Smooth muscle cell (in vitro differentiated cells): ENCODE measurements around the gene HLA-B. TPM values are rescaled to one million over a fixed set of nuclear protein-coding genes. Genes with fewer than 3 reads are reported as not detected.
"Not testable (repeated sequence)": the region's sequence is repeated elsewhere in the genome, so short reads cannot be mapped to it uniquely, and the experiment has no call there.

Experiments
- DNase-seq: peaks from one replicate; lab custom pipeline; 2025; ENCODE audit not compliant: unreplicated experiment; lab: John Stamatoyannopoulos, UW
- H2AFZ ChIP-seq: fragments of 200-600 bp; sonication (generic); 2 replicates; pipeline ENCODE4 v1.6.0; 2016; ENCODE audit warnings: antibody characterized with exemption, low read depth, mild to moderate bottlenecking
- H3F3A ChIP-seq: fragments of 200-600 bp; sonication (generic); 2 replicates; pipeline ENCODE4 v1.6.0; 2017; ENCODE audit warnings: antibody characterized with exemption, low read depth
- H3K27ac ChIP-seq: fragments of 200-600 bp; sonication (generic); 2 replicates; pipeline ENCODE4 v1.5.1; 2016; ENCODE audit warnings: low read depth, mild to moderate bottlenecking
- H3K27me3 ChIP-seq: fragments of 200-600 bp; sonication (generic); 2 replicates; pipeline ENCODE4 v1.6.1; 2016; ENCODE audit warnings: low read depth, mild to moderate bottlenecking
- H3K36me3 ChIP-seq: fragments of 200-600 bp; sonication (generic); 2 replicates; pipeline ENCODE4 v1.5.1; 2016; ENCODE audit warnings: low read depth
- H3K4me1 ChIP-seq: fragments of 200-600 bp; sonication (generic); 2 replicates; pipeline ENCODE4 v1.5.1; 2016; ENCODE audit warnings: low read depth
- H3K4me2 ChIP-seq: fragments of 200-600 bp; sonication (generic); 2 replicates; pipeline ENCODE4 v1.6.0; 2016; ENCODE audit warnings: mild to moderate bottlenecking
- H3K4me3 ChIP-seq: fragments of 200-600 bp; sonication (generic); 2 replicates; pipeline ENCODE4 v1.5.1; 2016; ENCODE audit warnings: mild to moderate bottlenecking
- H3K79me2 ChIP-seq: fragments of 200-600 bp; sonication (generic); 2 replicates; pipeline ENCODE4 v1.6.0; 2016; ENCODE audit warnings: low read depth, mild to moderate bottlenecking
- H3K9ac ChIP-seq: fragments of 200-600 bp; sonication (generic); 2 replicates; pipeline ENCODE4 v1.6.0; 2016; ENCODE audit warnings: low read depth
- H3K9me3 ChIP-seq: fragments of 200-600 bp; sonication (generic); replicated peaks from 2 replicates; pipeline ENCODE4 v1.5.1; 2016; ENCODE audit warnings: low read depth
- H4K20me1 ChIP-seq: fragments of 200-600 bp; sonication (generic); 2 replicates; pipeline ENCODE4 v1.6.0; 2016; ENCODE audit warnings: low read depth
- WGBS: methylation state at CpG from one replicate; pipeline ENCODE4 v1.1.7; 2016; ENCODE audit warnings: low lambda C conversion rate; 5-methylcytosine and 5-hydroxymethylcytosine counted together
- polyA plus RNA-seq: library from polyadenylated mRNA; unstranded; fragments of >200 nt; fragmentation: Nextera tagmentation; extraction: Ambion mirVana; gene quantifications from 2 replicates; pipeline ENCODE4 v1.2.1, GENCODE V29; 2016
- total RNA-seq: library from RNA; depleted of rRNA; stranded (reverse); fragments of >200 nt; gene quantifications from 2 replicates; pipeline ENCODE4 v1.2.3, GENCODE V29; 2014
- TF ChIP-seq, protein P1 (sequence below): fragments of 200-600 bp; sonication (generic); IDR thresholded peaks from 2 replicates; pipeline ENCODE4 v1.5.1; 2017; ENCODE audit warnings: borderline replicate concordance, mild to moderate bottlenecking, antibody characterized with exemption; ENCODE audit not compliant: insufficient read depth, poor library complexity, severe bottlenecking

HLA-B gene
- total and polyA plus RNA-seq, 2 experiments from 2014 or later, result 646 to 2,794 TPM

DNA sequence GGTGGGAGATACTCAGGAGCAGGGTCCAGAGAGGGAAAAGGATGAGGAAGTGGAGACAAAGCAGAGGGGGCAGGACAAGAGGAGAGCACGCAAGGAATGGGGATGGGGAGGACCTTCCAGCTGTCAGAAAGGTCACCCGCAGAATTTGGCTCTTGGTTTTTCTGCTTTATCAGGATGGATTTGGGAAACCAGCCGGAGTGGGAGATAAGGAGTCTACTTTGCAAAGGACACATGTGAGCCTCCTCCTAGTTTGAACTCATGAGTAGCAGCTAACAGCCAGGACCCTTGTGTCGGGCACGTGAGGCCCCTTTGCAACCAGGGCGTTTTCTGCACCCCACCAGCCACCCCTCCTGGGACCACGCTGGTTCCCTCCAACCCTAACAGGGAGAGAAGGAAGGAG lies 38.9 kb upstream of the HLA-B start:
- H3K27ac ChIP-seq, result no peak overlapping the region
- H2AFZ ChIP-seq, result no peak overlapping the region
- no peaks in the 10 kb centered on the region for H3K9me3 ChIP-seq
- H3K4me2 ChIP-seq, result no peak overlapping the region
- peaks cover 4% of the 10 kb centered on the region for H3F3A ChIP-seq
- WGBS, result 82% methylated on average over 7 of the region's 7 CpGs
- no peak for DNase-seq
- H3K79me2 ChIP-seq, result no peaks in the 10 kb centered on the region
- no peaks in the 10 kb centered on the region for H3K27me3 ChIP-seq
- H4K20me1 ChIP-seq, result no peaks in the 10 kb centered on the region
- H3K4me3 ChIP-seq, result no peak overlapping the region
- no peak overlapping the region for H3K9ac ChIP-seq
- H3K36me3 ChIP-seq, result no peaks in the 10 kb centered on the region
- H3K4me1 ChIP-seq, result no peaks in the 10 kb centered on the region
- TF ChIP-seq, protein P1, sequence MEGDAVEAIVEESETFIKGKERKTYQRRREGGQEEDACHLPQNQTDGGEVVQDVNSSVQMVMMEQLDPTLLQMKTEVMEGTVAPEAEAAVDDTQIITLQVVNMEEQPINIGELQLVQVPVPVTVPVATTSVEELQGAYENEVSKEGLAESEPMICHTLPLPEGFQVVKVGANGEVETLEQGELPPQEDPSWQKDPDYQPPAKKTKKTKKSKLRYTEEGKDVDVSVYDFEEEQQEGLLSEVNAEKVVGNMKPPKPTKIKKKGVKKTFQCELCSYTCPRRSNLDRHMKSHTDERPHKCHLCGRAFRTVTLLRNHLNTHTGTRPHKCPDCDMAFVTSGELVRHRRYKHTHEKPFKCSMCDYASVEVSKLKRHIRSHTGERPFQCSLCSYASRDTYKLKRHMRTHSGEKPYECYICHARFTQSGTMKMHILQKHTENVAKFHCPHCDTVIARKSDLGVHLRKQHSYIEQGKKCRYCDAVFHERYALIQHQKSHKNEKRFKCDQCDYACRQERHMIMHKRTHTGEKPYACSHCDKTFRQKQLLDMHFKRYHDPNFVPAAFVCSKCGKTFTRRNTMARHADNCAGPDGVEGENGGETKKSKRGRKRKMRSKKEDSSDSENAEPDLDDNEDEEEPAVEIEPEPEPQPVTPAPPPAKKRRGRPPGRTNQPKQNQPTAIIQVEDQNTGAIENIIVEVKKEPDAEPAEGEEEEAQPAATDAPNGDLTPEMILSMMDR, result no peak

DNA sequence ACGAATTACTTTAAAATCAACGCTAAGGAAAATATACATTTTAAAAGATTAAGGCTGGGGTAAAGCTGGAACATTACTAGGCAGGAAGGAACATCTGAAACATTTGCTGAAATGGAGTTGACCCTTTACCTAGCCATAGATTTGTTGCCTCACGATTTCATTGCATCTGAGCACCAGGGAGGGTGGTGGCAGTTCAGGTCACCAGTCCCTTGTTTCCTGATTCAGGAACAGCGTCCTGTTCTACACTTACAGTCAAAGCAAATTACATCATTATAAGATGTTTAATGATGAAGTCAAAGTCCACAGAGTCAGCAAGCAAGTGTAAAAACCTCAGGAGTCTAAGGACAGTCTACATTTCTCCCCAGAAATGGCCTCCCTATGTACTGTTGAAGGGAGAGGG lies 37.4 kb upstream of the HLA-B start:
- Histone ChIP-seq H3K27me3 (no peaks in the 10 kb centered on the region), H3K9me3 (no peaks in the 10 kb centered on the region), H2AFZ (no peak overlapping the region), H3F3A (no peaks in the 10 kb centered on the region), H3K79me2 (no peaks in the 10 kb centered on the region), H3K4me1 (no peaks in the 10 kb centered on the region), H3K27ac (no peak overlapping the region), H3K36me3 (no peaks in the 10 kb centered on the region), H3K9ac (no peak overlapping the region), H3K4me3 (no peak overlapping the region), H4K20me1 (no peaks in the 10 kb centered on the region), H3K4me2 (no peak overlapping the region)
- DNase-seq, result no peak
- 90% methylated on average over 4 of the region's 4 CpGs for WGBS
- TF ChIP-seq, protein P1, result no peak

DNA sequence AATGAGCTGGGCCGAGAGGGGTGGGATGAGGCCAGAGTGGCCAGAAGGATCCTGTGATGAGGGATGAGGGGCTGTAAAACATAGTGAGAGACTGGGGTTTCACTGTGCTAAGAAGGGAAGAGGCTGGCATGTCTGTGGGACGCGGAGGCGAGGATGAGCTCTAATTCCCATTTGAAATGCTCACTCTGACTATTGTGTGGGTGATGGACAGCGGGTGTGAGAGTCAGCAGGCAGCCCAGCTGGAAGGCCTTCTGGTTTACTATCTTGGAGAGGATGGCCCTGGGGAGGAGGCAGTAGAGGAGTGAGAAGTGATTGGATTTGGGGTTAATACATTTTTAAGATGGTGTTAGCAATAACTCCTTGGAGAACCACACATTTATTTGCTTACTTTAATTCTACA lies 37.0 kb upstream of the HLA-B start:
- 89% methylated on average over 5 of the region's 5 CpGs for WGBS
- Histone ChIP-seq H3K9me3 (no peaks in the 10 kb centered on the region), H3K79me2 (no peaks in the 10 kb centered on the region), H3F3A (no peaks in the 10 kb centered on the region), H4K20me1 (no peaks in the 10 kb centered on the region), H3K4me1 (no peaks in the 10 kb centered on the region), H2AFZ (no peak overlapping the region), H3K27me3 (no peaks in the 10 kb centered on the region), H3K4me2 (no peak overlapping the region), H3K9ac (no peak overlapping the region), H3K27ac (no peak overlapping the region), H3K4me3 (no peak overlapping the region), H3K36me3 (no peaks in the 10 kb centered on the region)
- TF ChIP-seq, protein P1, result no peak
- DNase-seq, result no peak

DNA sequence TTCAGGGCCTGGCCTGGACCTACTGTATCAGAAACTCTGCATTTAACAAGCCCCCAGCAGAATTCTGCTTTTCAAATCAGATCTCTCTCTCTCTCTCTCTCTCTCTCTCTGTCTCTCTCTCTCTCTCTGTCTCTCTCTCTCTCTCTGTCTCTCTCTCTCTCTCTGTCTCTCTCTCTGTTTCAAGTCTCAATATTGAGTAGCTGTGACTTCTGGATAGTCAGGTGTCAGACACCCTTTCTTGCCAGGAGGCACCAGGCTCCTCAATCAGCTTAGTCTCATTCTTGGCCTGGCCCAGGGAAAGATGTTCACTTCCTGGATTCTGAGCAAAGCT lies 32.8 kb upstream of the HLA-B start:
- not testable (repeated sequence) for H3K27ac ChIP-seq, H3K79me2 ChIP-seq, DNase-seq, H3K4me1 ChIP-seq, H3K27me3 ChIP-seq, H2AFZ ChIP-seq, H3K4me2 ChIP-seq, H4K20me1 ChIP-seq, H3K9ac ChIP-seq, H3K4me3 ChIP-seq, H3F3A ChIP-seq, H3K36me3 ChIP-seq, H3K9me3 ChIP-seq

DNA sequence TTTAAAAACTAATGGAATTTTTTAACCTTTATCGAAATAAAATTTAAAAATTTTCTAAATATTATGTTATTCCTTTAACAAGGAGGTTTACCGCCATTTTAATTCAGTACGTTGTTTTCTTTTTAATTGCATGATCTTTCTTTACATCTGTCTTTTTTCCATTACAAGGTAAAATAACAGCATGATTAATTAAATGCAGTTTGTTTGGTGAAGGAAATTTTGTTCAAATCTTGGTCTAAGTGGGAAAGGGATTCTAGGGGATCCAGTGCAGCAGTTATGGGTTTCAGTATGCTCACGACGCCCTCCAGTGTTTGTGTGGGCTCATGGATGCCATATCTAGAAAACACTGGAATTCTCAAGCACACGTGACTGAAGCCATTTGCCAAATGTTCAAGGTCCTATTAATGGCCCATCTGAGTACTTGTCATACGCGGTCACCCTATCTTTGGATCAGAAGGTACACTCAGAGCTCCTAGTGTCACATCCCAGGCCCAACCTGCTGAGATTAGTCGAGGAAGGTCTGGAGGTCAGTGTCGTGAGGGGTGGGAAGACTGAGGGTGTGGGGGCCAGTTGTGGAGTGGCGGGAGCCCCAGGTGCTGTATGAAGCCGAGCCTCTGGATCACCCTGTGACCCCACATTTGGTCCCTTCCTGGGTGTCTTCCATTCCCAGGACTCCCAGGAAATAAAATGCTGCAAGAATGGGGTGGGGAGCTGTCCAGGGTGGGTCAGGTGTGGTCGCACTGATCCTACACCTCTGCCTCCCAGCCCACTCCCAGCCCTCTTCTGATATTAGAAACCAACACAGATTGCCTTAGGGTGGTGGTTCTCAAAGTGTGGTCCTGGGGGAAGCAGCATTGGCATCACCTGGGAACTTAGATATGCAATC lies 32.2 kb upstream of the HLA-B start:
- not testable (repeated sequence) for H3K9ac ChIP-seq, H3F3A ChIP-seq, DNase-seq, H2AFZ ChIP-seq, H3K27me3 ChIP-seq, H3K4me3 ChIP-seq, H3K27ac ChIP-seq, H3K4me1 ChIP-seq, H4K20me1 ChIP-seq, H3K9me3 ChIP-seq, H3K79me2 ChIP-seq, H3K36me3 ChIP-seq, H3K4me2 ChIP-seq
- WGBS, result 71% methylated on average over 5 of the region's 13 CpGs
